Upper lobe of left lung (tissue), 6 donors: ENCODE results near the gene C1orf198. TPM values are rescaled to one million over a fixed set of nuclear protein-coding genes. Genes with fewer than 3 reads are reported as not detected.

Experiments used
- ATAC-seq, 2 donors: fragments of 200-7000 bp; cut with Tn5 transposase; one replicate each; pipeline ENCODE4 v1.9.1; 2022; ENCODE audit warnings: mild to moderate bottlenecking in 2 of 2, moderate library complexity in 2 of 2; ENCODE audit not compliant: low FRiP score in 2 of 2
- DNase-seq, 2 donors: peaks; one replicate each; pipeline ENCODE4 v3.0.0-alpha.2; 2019 to 2020
- H3K27ac ChIP-seq, 4 donors: fragments of 200-600 bp; sonication (generic); one replicate each; pipeline ENCODE4 v1.5.1; 2016 to 2019
- H3K27me3 ChIP-seq, 4 donors: fragments of 200-600 bp; sonication (generic); one replicate each; pipeline ENCODE4 v1.5.1; 2017 to 2019
- H3K36me3 ChIP-seq, 4 donors: fragments of 200-600 bp; sonication (generic); one replicate each; pipeline ENCODE4 v1.5.1; 2016 to 2019
- H3K4me1 ChIP-seq, 4 donors: fragments of 200-600 bp; sonication (generic); one replicate each; pipeline ENCODE4 v1.5.1; 2018 to 2019
- H3K4me3 ChIP-seq, 4 donors: fragments of 200-600 bp; sonication (generic); one replicate each; pipeline ENCODE4 v1.5.1; 2017 to 2019; ENCODE audit warnings: mild to moderate bottlenecking in 2 of 4, moderate library complexity in 1 of 4
- H3K9me3 ChIP-seq, 4 donors: fragments of 200-600 bp; sonication (generic); one replicate each; pipeline ENCODE4 v1.5.1; 2018 to 2019
- EP300 ChIP-seq, 4 donors: sonication (generic); formaldehyde crosslinking; IDR thresholded peaks; one replicate each; pipeline ENCODE4 v1.5.1; 2017; ENCODE audit warnings: antibody characterized with exemption in 4 of 4, control low read depth in 2 of 4
- POLR2A ChIP-seq, 4 donors: fragments of 450-650 bp; IDR thresholded peaks; one replicate each; pipeline ENCODE4 v1.5.1; 2016 to 2017; ENCODE audit warnings: antibody characterized with exemption in 4 of 4, mild to moderate bottlenecking in 2 of 4
- POLR2AphosphoS5 ChIP-seq, 2 donors: sonication (generic); formaldehyde crosslinking; IDR thresholded peaks; one replicate each; pipeline ENCODE4 v1.5.1; 2017; ENCODE audit warnings: antibody characterized with exemption in 2 of 2
- WGBS, 2 donors: methylation state at CpG; one replicate each; pipeline ENCODE4 v1.1.5; 2017 to 2018; 5-methylcytosine and 5-hydroxymethylcytosine counted together
- total RNA-seq, 6 donors: library from RNA; depleted of rRNA in 4 of 6; stranded (reverse); fragments of >200 nt in 4 of 6; gene quantifications; one replicate each; pipeline versions ENCODE4 v1.1.0 to v1.2.1, GENCODE V29; 2016 to 2021
- TF ChIP-seq, protein P1 (sequence below), 6 experiments: fragments of 450-650 bp in 4 of 6; fragments of 200-600 bp in 2 of 6; sonication (generic) in 2 of 6; IDR thresholded peaks; one replicate each; pipeline ENCODE4 v1.5.1; 2016 to 2019; ENCODE audit warnings: antibody characterized with exemption in 6 of 6
- donor health status: DM: no; HTN: no; CAD: no; lungs with moderate emphysema.
- donor health status: DM: no; HTN: yes; CAD: no; lungs with severe emphysema.

The C1orf198 gene
- total RNA-seq, 6 donors from 2014 or later: 51.3 to 241 (median 125) TPM

- TF ChIP-seq, protein P1, sequence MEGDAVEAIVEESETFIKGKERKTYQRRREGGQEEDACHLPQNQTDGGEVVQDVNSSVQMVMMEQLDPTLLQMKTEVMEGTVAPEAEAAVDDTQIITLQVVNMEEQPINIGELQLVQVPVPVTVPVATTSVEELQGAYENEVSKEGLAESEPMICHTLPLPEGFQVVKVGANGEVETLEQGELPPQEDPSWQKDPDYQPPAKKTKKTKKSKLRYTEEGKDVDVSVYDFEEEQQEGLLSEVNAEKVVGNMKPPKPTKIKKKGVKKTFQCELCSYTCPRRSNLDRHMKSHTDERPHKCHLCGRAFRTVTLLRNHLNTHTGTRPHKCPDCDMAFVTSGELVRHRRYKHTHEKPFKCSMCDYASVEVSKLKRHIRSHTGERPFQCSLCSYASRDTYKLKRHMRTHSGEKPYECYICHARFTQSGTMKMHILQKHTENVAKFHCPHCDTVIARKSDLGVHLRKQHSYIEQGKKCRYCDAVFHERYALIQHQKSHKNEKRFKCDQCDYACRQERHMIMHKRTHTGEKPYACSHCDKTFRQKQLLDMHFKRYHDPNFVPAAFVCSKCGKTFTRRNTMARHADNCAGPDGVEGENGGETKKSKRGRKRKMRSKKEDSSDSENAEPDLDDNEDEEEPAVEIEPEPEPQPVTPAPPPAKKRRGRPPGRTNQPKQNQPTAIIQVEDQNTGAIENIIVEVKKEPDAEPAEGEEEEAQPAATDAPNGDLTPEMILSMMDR (IDR thresholded peaks at IDR 0.05): no peak
- TF ChIP-seq EP300 (IDR thresholded peaks at IDR 0.05): no peak
- TF ChIP-seq POLR2AphosphoS5 (IDR thresholded peaks at IDR 0.05): no peak
- no peak for TF ChIP-seq POLR2A (IDR thresholded peaks at IDR 0.05)
- 57 to 77% methylated on average over 3 of the region's 3 CpGs for WGBS, 2 donors
- Histone ChIP-seq H3K36me3 (no peaks in the 10 kb centered on the region), H3K4me1 (no peaks in the 10 kb centered on the region), H3K27ac (no peak overlapping the region), H3K4me3 (no peak overlapping the region), H3K9me3 (peaks cover 3 to 14% (median 11%) of the 10 kb centered on the region in 4 donors), H3K27me3 (no peaks in the 10 kb centered on the region)
- no peak for ATAC-seq
- no peak for DNase-seq
Measured at GRCh38 chr1:230814949-230815692, 53.2 kb downstream of the C1orf198 start.

- no peaks in the 10 kb centered on the region for H3K4me1 ChIP-seq
- TF ChIP-seq POLR2A (IDR thresholded peaks at IDR 0.05): no peak
- no peak for TF ChIP-seq POLR2AphosphoS5 (IDR thresholded peaks at IDR 0.05)
- TF ChIP-seq EP300 (IDR thresholded peaks at IDR 0.05): no peak
- TF ChIP-seq, protein P1 (IDR thresholded peaks at IDR 0.05): no peak
- H3K36me3 ChIP-seq: no peaks in the 10 kb centered on the region
Measured at GRCh38 chr1:230812568-230812967, 55.8 kb downstream of the C1orf198 start.

GRCh38 chr1:230809256-230809990, 58.9 kb downstream of the C1orf198 start:
- no peak for ATAC-seq
- Histone ChIP-seq H3K36me3 (no peaks in the 10 kb centered on the region), H3K9me3 (peaks cover 3 to 14% (median 11%) of the 10 kb centered on the region in 4 donors), H3K27ac (no peak overlapping the region), H3K27me3 (no peaks in the 10 kb centered on the region), H3K4me1 (no peaks in the 10 kb centered on the region), H3K4me3 (no peak overlapping the region)
- TF ChIP-seq, protein P1 (IDR thresholded peaks at IDR 0.05): no peak
- TF ChIP-seq POLR2AphosphoS5 (IDR thresholded peaks at IDR 0.05) (no peak), POLR2A (IDR thresholded peaks at IDR 0.05) (no peak), EP300 (IDR thresholded peaks at IDR 0.05) (no peak)
- DNase-seq: no peak
- WGBS, 2 donors: 78 to 84% methylated on average over 3 to 8 of the region's 8 CpGs

More at GRCh38 chr1:230812568-230812967, 55.8 kb downstream of the C1orf198 start:
- ATAC-seq: no peak
- Histone ChIP-seq H3K9me3 (peaks cover 3 to 14% (median 11%) of the 10 kb centered on the region in 4 donors), H3K27me3 (no peaks in the 10 kb centered on the region), H3K27ac (no peak overlapping the region), H3K4me3 (no peak overlapping the region)
- WGBS, 2 donors: 89 to 91% methylated on average over 2 of the region's 2 CpGs
- DNase-seq: no peak

GRCh38 chr1:230808281-230808872, 59.9 kb downstream of the C1orf198 start:
- ATAC-seq (peak in 1 of 2 donors; percentile 53), DNase-seq (no peak)
- H3K27me3 ChIP-seq: no peaks in the 10 kb centered on the region
- H3K27ac ChIP-seq: no peak overlapping the region
- WGBS, 2 donors: 73 to 80% methylated on average over 4 of the region's 4 CpGs
- H3K4me1 ChIP-seq: no peaks in the 10 kb centered on the region
- no peaks in the 10 kb centered on the region for H3K36me3 ChIP-seq
- TF ChIP-seq POLR2AphosphoS5 (IDR thresholded peaks at IDR 0.05): no peak
- TF ChIP-seq, protein P1 (IDR thresholded peaks at IDR 0.05): no peak
- TF ChIP-seq EP300 (IDR thresholded peaks at IDR 0.05): no peak
- no peak for TF ChIP-seq POLR2A (IDR thresholded peaks at IDR 0.05)
- H3K9me3 ChIP-seq: peaks cover 3 to 14% (median 11%) of the 10 kb centered on the region in 4 donors
- H3K4me3 ChIP-seq: no peak overlapping the region
